Activated T-helper 2 cell treated with anti-CD3 and anti-CD28 coated beads, Interferon-gamma antibody, Interleukin-2, Interleukin-4, amounts not matched to agents 10 μg/mL and 5 μg/mL and 100 μg/mL, durations not matched to agents 14 hours and 24 hours and 36 hours (primary cell): ENCODE measurements around the gene ST6GALNAC2. TPM values are rescaled to one million over a fixed set of nuclear protein-coding genes. Genes with fewer than 3 reads are reported as not detected.

ENCODE experiments used
- total RNA-seq: library from RNA; stranded (reverse); gene quantifications from 2 replicates; pipeline ENCODE4 v1.2.3, GENCODE V29; 2022

ST6GALNAC2 gene
- total RNA-seq, 1 donor from 2014 or later: 0.41 TPM

Other genes with a start within 250 kb of the ST6GALNAC2 start
- gene PRPSAP1, start 231.9 kb downstream of the ST6GALNAC2 start, total RNA-seq: 48.2 and 49.9 TPM in 2 replicates
- 16.0 and 16.4 TPM in 2 replicates for gene SPHK1, start 201.3 kb downstream of the ST6GALNAC2 start, total RNA-seq
- gene UBE2O, start 132.7 kb downstream of the ST6GALNAC2 start, total RNA-seq: 46.0 and 46.5 TPM in 2 replicates
- gene AANAT, start 118.3 kb downstream of the ST6GALNAC2 start, total RNA-seq: 0.18 TPM in 1 of 2 replicates, not detected in the other
- 45.3 and 48.5 TPM in 2 replicates for gene RHBDF2, start 84.4 kb downstream of the ST6GALNAC2 start, total RNA-seq
- gene CYGB, start 48.2 kb downstream of the ST6GALNAC2 start, total RNA-seq: not detected in 2 replicates
- gene PRCD, start 45.8 kb downstream of the ST6GALNAC2 start, total RNA-seq: not detected in 2 replicates
- 0.14 and 0.48 TPM in 2 replicates for gene ST6GALNAC1, start 57.9 kb upstream of the ST6GALNAC2 start, total RNA-seq
- gene MXRA7, start 125.1 kb upstream of the ST6GALNAC2 start, total RNA-seq: 6.6 and 8.5 TPM in 2 replicates
- gene JMJD6, start 140.7 kb upstream of the ST6GALNAC2 start, total RNA-seq: 83.5 and 84.9 TPM in 2 replicates
- 32.1 and 33.2 TPM in 2 replicates for gene METTL23, start 141.0 kb upstream of the ST6GALNAC2 start, total RNA-seq
- gene SRSF2, start 151.5 kb upstream of the ST6GALNAC2 start, total RNA-seq: 456 and 478 TPM in 2 replicates
- 16.9 and 18.6 TPM in 2 replicates for gene MFSD11, start 152.3 kb upstream of the ST6GALNAC2 start, total RNA-seq